Common myeloid progenitor, CD34-positive (primary cell): ENCODE measurements around the gene ZNF717.
A peak's percentile ranks its signal among the peaks of the same experiment; 100 is the strongest.
"Not testable (repeated sequence)": the region's sequence is repeated elsewhere in the genome, so short reads cannot be mapped to it uniquely, and the experiment has no call there.

ENCODE experiments used
- CTCF ChIA-PET: fragments of 350-600 bp; sonication (Branson Sonifier 250); formaldehyde crosslinking; loops from one replicate; lab custom pipeline; 2021; ENCODE audit warnings: antibody characterized with exemption; lab: Charles Lee
- POLR2A ChIA-PET: fragments of 350-600 bp; sonication (Branson Sonifier 250); formaldehyde crosslinking; loops from one replicate; lab custom pipeline; 2021; ENCODE audit warnings: antibody characterized with exemption; lab: Charles Lee
- DNase-seq, 3 donors: peaks; one replicate each; pipeline versions ENCODE4 v3.0.0 to v3.0.0-alpha.2; 2013
- H3K27ac ChIP-seq, 2 experiments: 1 replicate in 1 of 2; 2 replicates in 1 of 2; pipeline ENCODE4 v1.7.0; 2013; ENCODE audit warnings: inconsistent platforms in 2 of 2, low read length in 2 of 2, mild to moderate bottlenecking in 2 of 2, low read depth in 1 of 2, moderate library complexity in 1 of 2; ENCODE audit not compliant: severe bottlenecking in 2 of 2, insufficient read depth in 1 of 2, poor library complexity in 1 of 2
- H3K27me3 ChIP-seq, 5 experiments: replicated peaks in 2 of 5; 1 replicate in 3 of 5; 2 replicates in 2 of 5; pipeline versions ENCODE4 v1.6.1 to v1.7.0; 2013; ENCODE audit warnings: low read length in 4 of 5, mild to moderate bottlenecking in 2 of 5, moderate library complexity in 2 of 5, inconsistent platforms in 1 of 5; ENCODE audit not compliant: insufficient read depth in 5 of 5, control insufficient read depth in 4 of 5
- H3K36me3 ChIP-seq, 4 experiments: 1 replicate in 2 of 4; 2 replicates in 2 of 4; pipeline versions ENCODE4 v1.6.1 to v1.7.0; 2013; ENCODE audit warnings: low read length in 3 of 4, control low read depth in 1 of 4, mild to moderate bottlenecking in 1 of 4; ENCODE audit not compliant: control insufficient read depth in 4 of 4, insufficient read depth in 4 of 4
- H3K4me1 ChIP-seq, 4 experiments: 1 replicate in 3 of 4; 2 replicates in 1 of 4; pipeline versions ENCODE4 v1.6.1 to v1.7.1; 2013; ENCODE audit warnings: low read length in 3 of 4, mild to moderate bottlenecking in 3 of 4, control low read depth in 1 of 4, inconsistent platforms in 1 of 4, moderate library complexity in 1 of 4; ENCODE audit not compliant: control insufficient read depth in 4 of 4, insufficient read depth in 4 of 4; ENCODE audit errors: control extremely low read depth in 1 of 4
- H3K4me3 ChIP-seq, 7 experiments: 1 replicate in 4 of 7; 2 replicates in 3 of 7; pipeline versions ENCODE4 v1.5.1 to v1.7.0; 2013; ENCODE audit warnings: mild to moderate bottlenecking in 7 of 7, low read length in 6 of 7, moderate library complexity in 6 of 7, inconsistent platforms in 2 of 7, low read depth in 2 of 7, control low read depth in 1 of 7; ENCODE audit not compliant: insufficient read depth in 4 of 7, control insufficient read depth in 1 of 7; ENCODE audit errors: extremely low read depth in 1 of 7
- H3K9me3 ChIP-seq, 5 experiments: 1 replicate in 4 of 5; 2 replicates in 1 of 5; pipeline versions ENCODE4 v1.6.1 to v1.7.1; 2013; ENCODE audit warnings: low read length in 4 of 5, mild to moderate bottlenecking in 2 of 5, inconsistent platforms in 1 of 5, low read depth in 1 of 5, moderate library complexity in 1 of 5; ENCODE audit not compliant: control insufficient read depth in 4 of 5, insufficient read depth in 2 of 5; ENCODE audit errors: control extremely low read depth in 1 of 5
- WGBS: methylation state at CpG from one replicate; pipeline ENCODE4 v1.1.5; 2013; ENCODE audit not compliant: insufficient coverage; 5-methylcytosine and 5-hydroxymethylcytosine counted together

The ZNF717 gene

DNA sequence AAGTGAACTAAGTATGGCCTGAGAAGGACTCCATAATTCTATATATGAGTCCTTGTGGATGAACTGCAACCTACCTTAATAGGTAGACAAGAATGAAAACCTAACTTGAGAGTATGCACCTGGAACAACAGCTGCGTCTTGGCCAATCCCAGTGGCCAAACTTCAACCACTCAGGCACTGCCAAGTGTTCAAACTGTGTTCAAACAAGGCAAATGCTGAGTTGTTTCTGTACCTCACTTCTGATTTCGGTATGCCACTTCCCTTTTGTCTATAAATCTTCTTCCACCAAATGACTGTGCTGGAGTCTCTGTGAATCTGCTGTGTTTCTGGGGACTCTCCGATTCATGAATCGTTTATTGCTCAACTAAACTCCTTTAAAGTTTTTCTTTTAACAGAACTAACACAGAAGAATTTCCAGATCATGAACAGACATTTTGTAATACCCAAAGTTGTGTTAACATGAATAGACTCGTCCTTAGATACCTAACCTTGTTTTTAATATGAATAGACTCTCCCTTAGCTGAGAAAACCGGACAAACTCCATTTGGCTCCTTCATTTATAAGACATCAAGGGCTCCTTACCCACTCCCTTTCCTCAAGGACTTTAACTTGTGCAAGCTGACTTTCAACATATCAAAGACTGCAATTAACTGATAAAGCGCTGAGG lies 4.1 kb downstream of the ZNF717 start:
- Histone ChIP-seq H3K4me1 (peaks cover 0 to 9% (median 0%) of the 10 kb centered on the region in 4 experiments), H3K4me3 (no peak overlapping the region), H3K27me3 (no peaks in the 10 kb centered on the region), H3K27ac (no peak overlapping the region), H3K36me3 (peaks cover 20 to 67% (median 37%) of the 10 kb centered on the region in 4 experiments), H3K9me3 (peaks cover 5 to 50% (median 30%) of the 10 kb centered on the region in 5 experiments)
- 76% methylated on average over 7 of the region's 7 CpGs for whole genome bisulfite sequencing
- ChIA-PET POLR2A (no interaction called here), CTCF (no interaction called here)
- peak in 1 of 3 donors; percentile 6 for DNase-seq

DNA sequence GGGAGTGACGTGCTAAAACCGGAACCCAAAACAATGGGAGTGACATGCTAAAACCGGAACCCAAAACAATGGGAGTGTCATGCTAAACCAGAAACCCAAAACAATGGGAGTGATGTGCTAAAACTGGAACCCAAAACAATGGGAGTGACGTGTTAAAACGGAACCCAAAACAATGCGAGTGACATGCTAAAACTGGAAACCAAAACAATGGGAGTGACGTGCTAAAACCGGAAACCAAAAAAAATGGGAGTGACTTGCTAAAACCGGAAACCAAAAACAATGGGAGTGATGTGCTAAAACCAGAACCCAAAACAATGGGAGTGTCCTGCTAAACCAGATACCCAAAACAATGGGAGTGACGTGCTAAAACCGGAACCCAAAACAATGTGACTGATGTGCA lies 7.6 kb downstream of the ZNF717 start:
- H3K4me1 ChIP-seq, H3K4me3 ChIP-seq, DNase-seq, POLR2A ChIA-PET, CTCF ChIA-PET, H3K27me3 ChIP-seq, H3K27ac ChIP-seq: not testable (repeated sequence)
- Histone ChIP-seq H3K36me3 (peaks cover 19 to 73% (median 36%) of the 10 kb centered on the region in 4 experiments), H3K9me3 (peaks cover 5 to 61% (median 29%) of the 10 kb centered on the region in 5 experiments)
- 99% methylated on average over 11 of the region's 11 CpGs for WGBS

DNA sequence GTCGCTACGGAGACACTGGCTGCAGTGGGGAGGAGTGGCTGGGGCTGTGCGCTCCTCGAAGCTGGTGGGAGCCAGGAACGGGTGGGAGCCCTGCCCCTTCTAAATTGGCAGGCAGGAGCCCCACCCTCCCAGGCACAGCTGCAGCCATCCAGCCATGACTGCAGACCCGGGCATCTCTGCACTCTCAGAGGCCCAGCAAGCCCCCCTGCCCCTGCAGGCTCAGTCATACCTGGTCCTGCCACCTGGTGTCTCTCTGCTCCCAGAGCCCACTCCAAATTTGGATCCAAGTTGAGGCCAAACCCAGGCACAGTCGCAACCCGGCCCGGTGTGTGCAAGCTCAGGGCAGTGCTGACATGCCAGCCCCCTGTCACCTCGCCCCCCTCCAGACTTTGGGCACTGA lies 13.7 kb downstream of the ZNF717 start:
- Histone ChIP-seq H3K36me3 (peaks cover 0 to 68% (median 15%) of the 10 kb centered on the region in 4 experiments), H3K4me3 (peak overlapping the region in 1 of 7 experiments; percentile 8), H3K9me3 (peaks cover 1 to 65% (median 42%) of the 10 kb centered on the region in 5 experiments)
- 85% methylated on average over 10 of the region's 10 CpGs for WGBS
- H3K27me3 ChIP-seq, CTCF ChIA-PET, H3K27ac ChIP-seq, POLR2A ChIA-PET, DNase-seq, H3K4me1 ChIP-seq: not testable (repeated sequence)

DNA sequence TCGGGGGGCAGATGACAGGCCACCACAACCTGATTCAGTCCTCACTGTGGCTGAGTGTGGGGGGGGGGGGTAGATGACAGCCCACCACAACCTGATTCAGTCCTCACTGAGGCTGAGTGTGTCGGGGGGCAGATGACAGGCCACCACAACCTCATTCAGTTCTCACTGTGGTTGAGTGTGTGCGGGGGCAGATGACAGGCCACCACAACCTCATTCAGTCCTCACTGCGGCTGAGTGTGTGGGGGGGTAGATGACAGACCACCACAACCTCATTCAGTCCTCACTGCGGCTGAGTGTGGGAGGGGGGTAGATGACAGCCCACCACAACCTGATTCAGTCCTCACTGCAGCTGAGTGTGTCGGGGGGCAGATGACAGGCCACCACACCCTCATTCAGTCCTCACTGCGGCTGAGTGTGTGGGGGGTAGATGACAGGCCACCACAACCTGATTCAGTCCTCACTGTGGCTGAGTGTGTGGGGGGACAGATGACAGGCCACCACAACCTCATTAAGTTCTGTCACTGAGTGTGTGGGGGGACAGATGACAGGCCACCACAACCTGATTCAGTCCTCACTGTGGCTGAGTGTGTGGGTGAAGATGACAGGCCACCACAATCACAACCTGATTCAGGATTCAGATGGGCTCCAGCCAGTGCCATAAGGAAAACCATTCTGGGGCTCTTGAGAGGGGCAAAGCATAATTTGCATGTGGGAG lies 16.9 kb downstream of the ZNF717 start:
- peaks cover 1 to 68% (median 47%) of the 10 kb centered on the region in 5 experiments for H3K9me3 ChIP-seq
- no peak for DNase-seq
- CTCF ChIA-PET: no interaction called here
- WGBS: 100% methylated on average over 2 of the region's 7 CpGs
- no peaks in the 10 kb centered on the region for H3K4me1 ChIP-seq
- POLR2A ChIA-PET: no interaction called here
- no peaks in the 10 kb centered on the region for H3K27me3 ChIP-seq
- peaks cover 0 to 70% (median 19%) of the 10 kb centered on the region in 4 experiments for H3K36me3 ChIP-seq
- H3K4me3 ChIP-seq: no peak overlapping the region
- H3K27ac ChIP-seq: no peak overlapping the region

DNA sequence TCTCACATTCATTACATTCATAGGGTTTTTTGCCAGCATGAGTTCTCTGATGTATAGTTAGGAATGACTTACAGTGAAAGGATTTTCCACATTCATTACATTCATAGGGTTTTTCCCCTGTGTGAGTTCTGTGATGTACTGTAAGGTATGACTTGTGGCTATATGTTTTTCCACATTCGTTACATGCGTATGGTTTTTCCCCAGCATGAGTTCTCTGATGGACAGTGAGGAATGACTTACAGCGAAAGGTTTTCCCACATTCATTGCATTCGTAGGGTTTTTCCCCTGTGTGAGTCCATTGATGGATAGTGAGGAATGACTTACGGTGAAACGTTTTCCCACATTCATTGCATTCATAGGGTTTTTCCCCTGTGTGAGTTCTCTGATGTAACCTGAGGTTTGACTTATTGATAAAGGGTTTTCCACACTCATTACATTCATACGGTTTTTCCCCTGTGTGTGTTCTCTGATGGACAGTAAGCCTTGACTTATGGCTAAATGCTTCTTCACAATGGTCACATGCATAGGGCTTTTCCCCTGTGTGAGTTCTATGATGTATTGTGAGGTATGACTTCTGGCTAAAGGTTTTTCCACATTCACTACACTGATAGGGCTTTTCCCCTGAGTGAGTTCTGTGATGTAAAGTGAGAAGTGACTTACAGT lies 47.4 kb downstream of the ZNF717 start:
- no peak overlapping the region for H3K4me3 ChIP-seq
- DNase-seq: peak; percentile 2 to 47 (median 33)
- peaks cover 12 to 50% (median 24%) of the 10 kb centered on the region in 4 experiments for H3K36me3 ChIP-seq
- 93% methylated on average over 4 of the region's 7 CpGs for whole genome bisulfite sequencing
- H3K4me1 ChIP-seq: no peaks in the 10 kb centered on the region
- peaks cover 13 to 83% (median 60%) of the 10 kb centered on the region in 5 experiments for H3K9me3 ChIP-seq
- H3K27ac ChIP-seq: no peak overlapping the region
- H3K27me3 ChIP-seq: no peaks in the 10 kb centered on the region
- ChIA-PET POLR2A (no interaction called here), CTCF (no interaction called here)

DNA sequence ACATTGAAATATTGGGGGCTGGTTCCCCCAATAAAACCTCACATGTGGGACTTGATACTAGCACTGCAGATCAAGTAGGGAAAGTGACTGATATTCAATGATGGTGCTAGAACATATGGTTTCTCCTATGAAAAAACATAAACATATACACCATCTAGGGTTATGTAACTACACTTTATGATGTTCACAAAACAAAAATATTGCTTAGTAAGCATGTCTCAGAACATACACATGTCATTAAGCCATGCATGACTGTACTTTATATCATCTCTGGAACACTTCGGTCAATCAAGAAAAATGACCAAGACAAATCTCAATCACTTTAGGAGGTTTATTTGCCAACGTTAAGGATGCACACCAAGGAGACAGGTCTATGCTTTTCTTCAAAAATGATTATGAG lies 57.4 kb downstream of the ZNF717 start:
- Histone ChIP-seq H3K9me3 (peaks cover 0 to 68% (median 30%) of the 10 kb centered on the region in 5 experiments), H3K4me3 (no peak overlapping the region)
- no CpG with 5 or more reads among the region's 2 CpGs for WGBS

More for the DNA sequence above, 57.4 kb downstream of the ZNF717 start:
- POLR2A ChIA-PET: no interaction called here
- no peaks in the 10 kb centered on the region for H3K27me3 ChIP-seq
- no peak overlapping the region for H3K27ac ChIP-seq
- CTCF ChIA-PET: no interaction called here
- no peaks in the 10 kb centered on the region for H3K4me1 ChIP-seq
- no peak for DNase-seq
- H3K36me3 ChIP-seq: peaks cover 0 to 23% (median 11%) of the 10 kb centered on the region in 4 experiments
